IPS-20b (cell line): ENCODE data around the gene ZNF212.

Experiments used
- H3K27ac ChIP-seq: one replicate; pipeline ENCODE4 v1.5.1; 2013; ENCODE audit warnings: low read length
- H3K27me3 ChIP-seq: 2 replicates; pipeline ENCODE4 v1.6.1; 2013; ENCODE audit warnings: mild to moderate bottlenecking, low read length, inconsistent platforms; ENCODE audit not compliant: insufficient read depth
- H3K36me3 ChIP-seq: 2 replicates; pipeline ENCODE4 v1.6.1; 2013; ENCODE audit warnings: low read depth, mild to moderate bottlenecking, inconsistent platforms, low read length, moderate library complexity; ENCODE audit not compliant: insufficient read depth
- H3K4me1 ChIP-seq: 2 replicates; pipeline ENCODE4 v1.6.1; 2013; ENCODE audit warnings: mild to moderate bottlenecking, control low read depth, inconsistent platforms, low read length, moderate library complexity; ENCODE audit not compliant: insufficient read depth
- H3K4me3 ChIP-seq: 2 replicates; pipeline ENCODE4 v1.5.1; 2013; ENCODE audit warnings: mild to moderate bottlenecking, low read length, inconsistent platforms
- H3K9ac ChIP-seq: 2 replicates; pipeline ENCODE4 v1.6.1; 2013; ENCODE audit warnings: low read depth, mild to moderate bottlenecking, inconsistent platforms, low read length, moderate library complexity
- H3K9me3 ChIP-seq: 2 replicates; pipeline ENCODE4 v1.6.1; 2013; ENCODE audit warnings: mild to moderate bottlenecking, low read depth, low read length, inconsistent platforms; ENCODE audit not compliant: insufficient read depth

Gene ZNF212

DNA sequence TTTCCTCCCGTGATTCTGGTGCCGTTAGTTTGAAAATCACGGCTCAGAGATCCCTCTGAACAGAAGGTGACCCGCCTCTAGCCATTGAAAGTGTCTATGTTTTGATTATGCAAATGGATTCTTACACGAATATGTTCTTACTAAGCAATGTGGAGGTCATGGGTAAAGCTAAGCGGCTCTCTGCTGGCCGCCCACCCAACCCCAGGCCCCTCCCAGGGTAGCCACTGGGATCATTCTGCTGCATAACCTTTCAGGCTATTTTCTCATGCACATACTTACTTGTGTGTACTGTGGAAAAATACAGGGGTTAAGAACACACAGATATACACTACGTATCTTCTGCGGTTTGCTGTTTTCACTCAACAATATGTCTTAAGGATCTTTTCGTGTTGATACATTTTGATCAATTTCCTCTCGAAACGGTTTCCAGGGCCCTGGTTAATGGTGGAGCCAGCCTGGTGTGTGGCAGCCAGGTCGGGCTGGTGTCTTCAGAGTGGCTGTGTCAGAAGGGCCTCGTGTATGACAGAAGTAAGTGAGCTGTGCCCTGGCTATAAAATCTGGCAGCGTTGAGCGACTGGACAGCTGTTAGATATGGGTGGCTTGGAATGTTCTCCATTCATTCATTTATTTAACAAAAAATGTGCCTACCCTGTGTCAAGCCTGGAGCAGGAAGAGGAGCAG is 52.5 kb downstream of the ZNF212 start:
- Histone ChIP-seq H3K27me3 (no peaks in the 10 kb centered on the region), H3K4me3 (no peak overlapping the region), H3K36me3 (no peaks in the 10 kb centered on the region), H3K9me3 (no peaks in the 10 kb centered on the region), H3K27ac (no peak overlapping the region), H3K4me1 (no peaks in the 10 kb centered on the region), H3K9ac (no peak overlapping the region)

- Histone ChIP-seq H3K4me3 (no peak overlapping the region), H3K4me1 (no peaks in the 10 kb centered on the region), H3K36me3 (no peaks in the 10 kb centered on the region), H3K9ac (no peak overlapping the region), H3K27ac (no peak overlapping the region), H3K9me3 (no peaks in the 10 kb centered on the region), H3K27me3 (no peaks in the 10 kb centered on the region)
Observed at GRCh38 chr7:149292462-149292823, 53.0 kb downstream of the ZNF212 start.

- Histone ChIP-seq H3K27ac (no peak overlapping the region), H3K9me3 (no peaks in the 10 kb centered on the region), H3K4me1 (no peaks in the 10 kb centered on the region), H3K27me3 (no peaks in the 10 kb centered on the region), H3K4me3 (no peak overlapping the region), H3K9ac (no peak overlapping the region), H3K36me3 (no peaks in the 10 kb centered on the region)
Observed at GRCh38 chr7:149293338-149293737, 53.9 kb downstream of the ZNF212 start.

DNA sequence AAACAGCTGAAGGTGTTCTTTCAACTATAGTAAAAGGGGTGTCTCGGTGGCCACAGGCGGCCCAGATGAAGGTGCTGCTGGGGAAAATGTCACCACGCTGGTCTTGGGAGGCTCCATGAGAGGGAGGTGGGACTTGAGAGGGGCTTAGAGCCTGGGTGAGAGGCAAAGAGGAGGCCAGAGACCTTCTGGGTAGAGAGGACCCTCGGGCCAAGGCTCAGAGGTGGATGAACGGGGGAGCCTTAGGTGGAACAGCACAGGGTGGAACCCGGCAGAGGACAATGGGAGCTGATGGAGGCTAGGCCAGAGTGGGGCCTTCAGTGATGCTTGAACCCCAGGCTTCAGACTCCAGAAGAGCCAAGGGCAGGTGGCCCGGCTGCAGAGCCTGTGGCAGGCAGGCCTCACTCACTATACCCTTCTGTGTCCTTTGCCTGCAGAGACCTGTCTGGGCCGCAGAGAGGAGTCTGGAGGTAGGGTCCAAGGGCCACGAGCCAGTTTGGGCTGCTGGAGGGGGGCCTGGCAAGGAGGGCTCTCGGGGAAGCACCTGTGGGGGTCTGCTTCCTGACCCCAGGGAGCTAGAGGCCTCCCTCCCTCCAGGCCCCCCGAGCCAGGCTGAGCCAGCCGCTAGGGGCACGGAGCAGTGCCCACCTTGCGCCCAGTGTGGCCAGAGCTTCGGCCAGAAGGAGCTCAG is 54.6 kb downstream of the ZNF212 start:
- H3K9ac ChIP-seq: no peak overlapping the region
- H3K4me1 ChIP-seq: no peaks in the 10 kb centered on the region
- no peak overlapping the region for H3K27ac ChIP-seq
- H3K27me3 ChIP-seq: no peaks in the 10 kb centered on the region
- H3K36me3 ChIP-seq: no peaks in the 10 kb centered on the region
- no peak overlapping the region for H3K4me3 ChIP-seq
- 0 out of 2 replicates have a peak, but pooled peaks cover 3% of the 10 kb centered on the region for H3K9me3 ChIP-seq

- H3K27me3 ChIP-seq: no peaks in the 10 kb centered on the region
- H3K27ac ChIP-seq: no peak overlapping the region
- H3K4me3 ChIP-seq: no peak overlapping the region
- H3K9me3 ChIP-seq: 0 out of 2 replicates have a peak, but pooled peaks cover 3% of the 10 kb centered on the region
- H3K36me3 ChIP-seq: no peaks in the 10 kb centered on the region
- no peaks in the 10 kb centered on the region for H3K4me1 ChIP-seq
- no peak overlapping the region for H3K9ac ChIP-seq
Observed at GRCh38 chr7:149294634-149295480, 55.4 kb downstream of the ZNF212 start.

- Histone ChIP-seq H3K27ac (no peak overlapping the region), H3K36me3 (no peaks in the 10 kb centered on the region), H3K9me3 (0 out of 2 replicates have a peak, but pooled peaks cover 3% of the 10 kb centered on the region), H3K27me3 (no peaks in the 10 kb centered on the region), H3K4me1 (no peaks in the 10 kb centered on the region), H3K4me3 (no peak overlapping the region), H3K9ac (no peak overlapping the region)
Observed at GRCh38 chr7:149295481-149295850, 56.0 kb downstream of the ZNF212 start.

- Histone ChIP-seq H3K36me3 (no peaks in the 10 kb centered on the region), H3K4me1 (no peaks in the 10 kb centered on the region; the same call in 1 of the 2 replicates), H3K27ac (no peak overlapping the region), H3K27me3 (no peaks in the 10 kb centered on the region), H3K9ac (no peak overlapping the region), H3K9me3 (0 out of 2 replicates have a peak, but pooled peaks cover 3% of the 10 kb centered on the region), H3K4me3 (no peak overlapping the region)
Observed at GRCh38 chr7:149296368-149296767, 56.9 kb downstream of the ZNF212 start.

DNA sequence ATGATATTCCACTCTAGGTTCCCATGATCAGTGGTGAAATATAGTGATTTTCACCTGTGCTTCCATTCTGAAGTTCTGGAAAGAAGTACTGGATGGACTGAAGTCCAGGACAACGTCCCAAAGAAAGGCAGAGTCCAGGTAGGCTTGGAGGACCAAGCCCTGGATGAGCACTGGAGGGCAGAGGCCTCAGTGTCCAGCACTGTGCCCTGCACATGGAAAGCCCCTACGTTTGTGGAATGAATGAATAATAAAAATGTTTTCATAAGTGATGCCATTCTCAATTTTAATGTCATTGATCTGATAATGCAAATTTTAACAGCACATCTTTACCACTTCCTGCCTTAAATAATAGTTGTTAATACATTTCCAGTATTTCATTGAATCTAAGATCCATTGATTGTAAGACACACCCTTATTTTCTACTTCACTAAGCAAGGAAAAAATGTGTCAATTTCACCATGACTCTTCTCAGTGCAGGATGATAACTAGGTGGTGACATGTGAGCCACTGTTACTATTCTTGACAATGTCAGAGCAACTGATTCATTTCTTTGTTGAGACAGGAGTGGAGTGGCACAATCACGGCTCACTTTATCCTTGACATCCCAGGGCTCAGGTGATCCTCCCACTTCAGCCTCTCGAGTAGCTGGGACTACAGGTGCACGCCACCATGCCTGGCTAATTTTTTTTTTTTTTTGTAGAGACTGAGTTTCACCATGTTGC is 57.7 kb downstream of the ZNF212 start:
- Histone ChIP-seq H3K36me3 (no peaks in the 10 kb centered on the region), H3K27me3 (no peaks in the 10 kb centered on the region), H3K4me1 (no peaks in the 10 kb centered on the region; the same call in 1 of the 2 replicates), H3K9ac (no peak overlapping the region), H3K4me3 (no peak overlapping the region), H3K27ac (no peak overlapping the region), H3K9me3 (0 out of 2 replicates have a peak, but pooled peaks cover 3% of the 10 kb centered on the region)

GRCh38 chr7:149300620-149301285 is 61.3 kb downstream of the ZNF212 start:
- Histone ChIP-seq H3K9ac (no peak overlapping the region), H3K9me3 (0 out of 2 replicates have a peak, but pooled peaks cover 3% of the 10 kb centered on the region), H3K36me3 (no peaks in the 10 kb centered on the region), H3K4me3 (no peak overlapping the region), H3K4me1 (no peaks in the 10 kb centered on the region; the same call in 1 of the 2 replicates), H3K27me3 (no peaks in the 10 kb centered on the region), H3K27ac (no peak overlapping the region)

GRCh38 chr7:149302222-149302621 is 62.8 kb downstream of the ZNF212 start:
- H3K36me3 ChIP-seq: no peaks in the 10 kb centered on the region
- H3K27me3 ChIP-seq: no peaks in the 10 kb centered on the region
- no peak overlapping the region for H3K27ac ChIP-seq
- no peak overlapping the region for H3K9ac ChIP-seq
- H3K9me3 ChIP-seq: 0 out of 2 replicates have a peak, but pooled peaks cover 3% of the 10 kb centered on the region
- no peak overlapping the region for H3K4me3 ChIP-seq
- H3K4me1 ChIP-seq: no peaks in the 10 kb centered on the region; the same call in 1 of the 2 replicates

DNA sequence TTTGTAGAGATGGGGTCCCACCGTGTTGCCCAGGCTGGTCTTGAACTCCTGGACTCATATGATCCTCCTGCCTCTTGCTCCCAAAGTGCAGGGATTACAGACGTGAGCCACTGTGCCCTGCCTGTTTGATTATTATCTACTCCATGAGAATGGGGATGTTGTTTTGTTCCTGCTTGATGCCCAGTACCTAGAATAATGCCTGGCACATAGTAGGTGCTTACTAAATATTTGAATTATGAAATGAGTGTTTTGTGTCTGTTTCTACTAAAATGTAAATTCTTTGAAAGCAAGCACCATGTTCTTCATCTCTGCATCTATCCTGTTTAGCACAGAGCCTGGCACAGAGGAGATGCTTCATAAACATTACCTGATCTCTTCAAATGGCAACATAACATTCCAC is 63.4 kb downstream of the ZNF212 start:
- Histone ChIP-seq H3K9me3 (0 out of 2 replicates have a peak, but pooled peaks cover 3% of the 10 kb centered on the region), H3K9ac (no peak overlapping the region), H3K4me1 (no peaks in the 10 kb centered on the region; the same call in 1 of the 2 replicates), H3K27ac (no peak overlapping the region), H3K36me3 (no peaks in the 10 kb centered on the region), H3K27me3 (no peaks in the 10 kb centered on the region), H3K4me3 (no peak overlapping the region)
